AG04450 (cell line): ENCODE measurements around the gene BAHCC1. TPM values are rescaled to one million over a fixed set of nuclear protein-coding genes. Genes with fewer than 3 reads are reported as not detected.
"Not testable (repeated sequence)": the region's sequence is repeated elsewhere in the genome, so short reads cannot be mapped to it uniquely, and the experiment has no call there.

Experiments used
- CTCF ChIA-PET: fragments of 300-600, 350-600 bp; formaldehyde crosslinking; extraction: SDS; loops from one replicate; lab custom pipeline; 2022; ENCODE audit warnings: antibody characterized with exemption, inconsistent platforms; lab: Charles Lee
- POLR2A ChIA-PET: fragments of 350-600 bp; formaldehyde crosslinking; extraction: SDS; loops from one replicate; lab custom pipeline; 2021; ENCODE audit warnings: antibody characterized with exemption, inconsistent platforms; lab: Yijun Ruan, JAX
- DNase-seq: peaks from one replicate; pipeline ENCODE4 v3.0.0-alpha.2; 2011; ENCODE audit warnings: low read depth, low spot score
- H3K27ac ChIP-seq: one replicate; pipeline ENCODE4 v1.5.1; 2012; ENCODE audit warnings: low read depth, low read length, control low read depth
- H3K27me3 ChIP-seq: one replicate; pipeline ENCODE4 v1.6.0; 2012; ENCODE audit warnings: low read length; ENCODE audit not compliant: control insufficient read depth, insufficient read depth
- H3K4me3 ChIP-seq: 2 replicates; pipeline ENCODE4 v1.5.1; 2011; ENCODE audit warnings: mild to moderate bottlenecking, low read depth, low read length, control low read depth
- H3K9me3 ChIP-seq: 2 replicates; pipeline ENCODE4 v1.5.1; 2012; ENCODE audit warnings: low read length; ENCODE audit not compliant: control insufficient read depth, insufficient read depth
- polyA plus RNA-seq: library from polyadenylated mRNA; depleted of rRNA; stranded (reverse); fragments of >200 nt; gene quantifications from 2 replicates; pipeline ENCODE4 v1.2.3, GENCODE V29; 2011
- TF ChIP-seq, protein P1 (sequence below): IDR thresholded peaks from 2 replicates; pipeline ENCODE4 v1.5.1; 2011; ENCODE audit warnings: low read depth, low read length, control low read depth, inconsistent platforms

The BAHCC1 gene
- polyA plus RNA-seq, 1 experiment, result 1.3 TPM

DNA sequence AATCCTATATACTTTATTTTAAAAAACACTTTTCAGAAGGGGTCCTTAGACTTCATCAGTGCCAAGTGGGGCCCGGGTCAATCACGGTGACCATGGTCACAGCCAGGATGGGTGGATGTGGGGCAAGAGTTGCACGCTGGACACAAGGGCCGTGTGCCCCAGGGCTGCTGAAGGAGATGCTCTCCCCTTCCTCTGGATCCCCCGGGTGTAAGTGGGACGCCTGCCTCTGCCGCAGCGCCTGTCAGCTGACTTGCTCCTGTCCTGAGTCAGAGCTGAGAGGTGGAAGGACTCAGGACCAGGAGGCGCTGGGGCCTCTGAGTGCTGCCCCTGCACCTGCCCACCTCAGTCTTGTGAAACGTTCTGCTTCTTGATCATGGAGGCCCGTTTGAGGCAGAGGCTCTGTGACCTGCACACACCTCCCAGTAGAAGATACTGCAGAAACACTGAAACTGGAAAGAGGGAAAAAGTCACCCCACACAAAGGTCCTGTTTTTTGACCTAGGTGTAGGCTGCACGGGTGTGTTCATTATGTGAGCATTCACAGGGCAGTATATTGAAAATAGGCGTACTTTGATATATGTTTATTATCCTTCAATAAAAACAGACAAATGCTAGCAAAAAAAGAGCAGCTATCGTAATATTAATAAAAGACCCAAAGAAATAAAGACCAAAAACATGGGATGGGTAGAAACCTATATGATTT is 40.9 kb upstream of the BAHCC1 start:
- DNase-seq, result no peak
- ChIA-PET POLR2A (no interaction called here), CTCF (no interaction called here)
- H3K27ac ChIP-seq, result no peak overlapping the region
- H3K4me3 ChIP-seq, result no peak overlapping the region
- H3K27me3 ChIP-seq, result peaks cover 6% of the 10 kb centered on the region
- TF ChIP-seq, protein P1, sequence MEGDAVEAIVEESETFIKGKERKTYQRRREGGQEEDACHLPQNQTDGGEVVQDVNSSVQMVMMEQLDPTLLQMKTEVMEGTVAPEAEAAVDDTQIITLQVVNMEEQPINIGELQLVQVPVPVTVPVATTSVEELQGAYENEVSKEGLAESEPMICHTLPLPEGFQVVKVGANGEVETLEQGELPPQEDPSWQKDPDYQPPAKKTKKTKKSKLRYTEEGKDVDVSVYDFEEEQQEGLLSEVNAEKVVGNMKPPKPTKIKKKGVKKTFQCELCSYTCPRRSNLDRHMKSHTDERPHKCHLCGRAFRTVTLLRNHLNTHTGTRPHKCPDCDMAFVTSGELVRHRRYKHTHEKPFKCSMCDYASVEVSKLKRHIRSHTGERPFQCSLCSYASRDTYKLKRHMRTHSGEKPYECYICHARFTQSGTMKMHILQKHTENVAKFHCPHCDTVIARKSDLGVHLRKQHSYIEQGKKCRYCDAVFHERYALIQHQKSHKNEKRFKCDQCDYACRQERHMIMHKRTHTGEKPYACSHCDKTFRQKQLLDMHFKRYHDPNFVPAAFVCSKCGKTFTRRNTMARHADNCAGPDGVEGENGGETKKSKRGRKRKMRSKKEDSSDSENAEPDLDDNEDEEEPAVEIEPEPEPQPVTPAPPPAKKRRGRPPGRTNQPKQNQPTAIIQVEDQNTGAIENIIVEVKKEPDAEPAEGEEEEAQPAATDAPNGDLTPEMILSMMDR, result no peak
- H3K9me3 ChIP-seq, result no peaks in the 10 kb centered on the region; the same call in 1 of the 2 replicates

DNA sequence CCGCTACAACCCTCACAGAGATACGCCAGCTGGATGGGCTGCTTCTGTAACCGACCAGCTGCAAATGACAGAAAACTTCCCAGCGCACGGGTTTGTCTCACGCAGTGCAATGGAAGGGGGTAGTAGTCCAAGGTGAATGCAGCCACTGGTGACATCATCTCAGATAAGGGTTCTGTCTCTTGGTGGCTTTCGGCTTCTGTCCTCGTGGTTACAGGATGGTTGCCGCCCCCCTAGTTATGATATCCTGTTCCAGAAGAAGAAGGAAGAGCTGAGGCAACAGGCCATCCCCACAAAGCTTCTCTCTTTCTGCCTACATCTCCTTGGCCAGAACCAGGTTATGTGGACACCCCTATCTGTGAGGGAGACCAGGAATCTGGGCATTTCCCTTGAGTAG is 40.3 kb upstream of the BAHCC1 start:
- Histone ChIP-seq H3K27me3 (peaks cover 6% of the 10 kb centered on the region), H3K9me3 (no peaks in the 10 kb centered on the region), H3K4me3 (no peak overlapping the region), H3K27ac (no peak overlapping the region)
- CTCF ChIA-PET, result no interaction called here
- POLR2A ChIA-PET, result no interaction called here
- TF ChIP-seq, protein P1, result no peak
- no peak for DNase-seq

DNA sequence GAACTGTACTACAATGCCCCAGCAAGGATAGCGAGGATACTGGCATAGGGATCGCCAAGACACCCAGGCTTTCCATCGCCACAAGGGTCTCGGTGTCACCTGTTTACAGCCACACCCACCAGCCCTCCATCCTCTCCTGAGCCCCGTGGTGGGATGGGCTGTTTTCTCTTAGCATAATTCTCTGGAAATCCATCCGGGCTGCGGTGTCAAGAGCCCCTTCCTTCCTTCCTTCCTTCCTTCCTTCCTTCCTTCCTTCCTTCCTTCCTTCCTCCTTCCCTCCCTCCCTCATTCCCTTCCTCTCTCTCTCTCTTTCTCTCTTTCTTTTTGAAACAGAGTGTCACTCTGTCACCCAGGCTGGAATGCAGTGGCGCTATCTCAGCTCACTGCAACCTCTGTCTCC is 36.0 kb upstream of the BAHCC1 start:
- DNase-seq, result no peak
- Histone ChIP-seq H3K27ac (no peak overlapping the region), H3K27me3 (peaks cover 11% of the 10 kb centered on the region), H3K4me3 (no peak overlapping the region), H3K9me3 (no peaks in the 10 kb centered on the region)
- POLR2A ChIA-PET, result interaction anchor here (0.6 to 2.3 kb wide), 5 partner anchors 13 to 1830 kb away, joined by 4 to 25 read pairs (median 9); partner anchors contain the start of gene BAHCC1
- TF ChIP-seq, protein P1, result no peak
- CTCF ChIA-PET, result interaction anchor here (1.4 kb wide), 1 partner anchor 13 kb away, joined by 3 read pairs; no protein-coding TSS in a partner anchor

DNA sequence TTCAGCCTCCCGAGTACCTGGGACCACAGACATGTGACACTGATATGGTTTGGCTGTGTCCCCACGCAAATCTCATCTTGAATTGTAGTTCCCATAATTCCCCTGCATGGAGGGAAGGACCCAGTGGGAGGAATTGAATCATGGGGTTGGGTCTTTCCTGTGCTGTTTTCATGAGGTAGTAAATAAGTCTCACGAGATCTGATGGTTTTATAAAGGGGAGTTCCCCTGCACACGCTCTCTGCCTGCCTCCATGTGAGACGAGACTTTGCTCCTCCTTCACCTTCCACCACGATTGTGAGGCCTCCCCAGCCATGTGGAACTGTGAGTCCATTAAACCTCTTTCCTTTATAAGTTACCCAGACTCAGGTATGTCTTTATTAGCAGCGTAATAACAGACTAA is 33.3 kb upstream of the BAHCC1 start:
- H3K4me3 ChIP-seq, CTCF ChIA-PET, H3K27me3 ChIP-seq, H3K9me3 ChIP-seq, H3K27ac ChIP-seq, DNase-seq: not testable (repeated sequence)
- POLR2A ChIA-PET, result interaction anchor here (1.0 kb wide), 1 partner anchor 33 kb away, joined by 3 read pairs; the partner anchor contains the start of gene BAHCC1

DNA sequence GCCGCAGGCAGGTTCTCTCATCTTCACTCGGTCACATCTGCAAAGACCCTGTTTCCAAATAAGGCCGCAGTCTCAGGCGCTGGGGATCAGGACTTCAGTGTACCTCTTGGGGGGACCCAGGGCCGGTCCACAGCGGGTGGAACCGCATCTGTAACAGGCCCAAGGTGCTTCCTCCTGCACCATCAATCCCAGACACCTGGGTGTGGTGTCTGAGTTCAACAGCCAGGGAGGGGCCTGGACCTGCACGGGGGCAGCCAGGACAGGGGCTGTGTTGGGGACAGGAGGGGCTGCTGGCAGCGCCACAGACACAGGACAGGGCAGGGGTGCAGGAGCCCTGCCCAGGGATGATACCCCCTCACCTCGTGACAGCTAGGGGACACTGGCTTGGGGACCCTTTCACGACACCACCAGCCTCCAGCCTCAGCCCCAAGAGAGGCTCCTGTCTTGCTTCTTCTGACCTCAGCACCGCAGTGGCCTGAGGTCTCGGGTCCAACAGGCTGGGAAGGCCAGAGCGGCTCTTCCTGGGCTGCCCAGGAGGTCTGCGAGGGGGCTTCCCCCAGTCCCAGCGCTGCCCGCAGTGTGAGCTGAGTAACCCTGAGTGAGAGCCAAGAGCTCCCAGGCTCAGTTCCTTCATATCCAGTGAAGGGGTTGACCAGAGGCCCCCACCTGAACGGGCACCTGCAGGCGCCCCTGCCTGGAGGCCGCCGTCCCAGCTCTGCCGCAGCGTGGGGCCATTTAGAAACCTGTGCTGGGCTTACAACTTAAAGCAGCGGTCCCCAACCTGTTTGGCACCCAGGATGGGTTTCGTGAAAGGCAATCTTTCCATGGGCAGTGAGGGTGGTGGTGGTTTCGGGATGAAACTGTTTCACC is 30.7 kb upstream of the BAHCC1 start:
- DNase-seq, result no peak
- H3K27me3 ChIP-seq, result peaks cover 10% of the 10 kb centered on the region
- TF ChIP-seq, protein P1, result no peak
- ChIA-PET POLR2A (interaction anchor here (1.6 kb wide), 1 partner anchor 30 kb away, joined by 8 read pairs; the partner anchor contains the start of gene BAHCC1), CTCF (interaction anchor here (1.4 kb wide), 1 partner anchor 120 kb away, joined by 6 read pairs; no protein-coding TSS in a partner anchor)
- H3K9me3 ChIP-seq, result no peaks in the 10 kb centered on the region; the same call in 1 of the 2 replicates
- peak overlapping the region; percentile 48; the same call in 1 of the 2 replicates for H3K4me3 ChIP-seq
- no peak overlapping the region for H3K27ac ChIP-seq
